GM12873 (cell line): Measurements from ENCODE around the gene OR7G2.

ENCODE experiments used
- CTCF ChIP-seq: IDR thresholded peaks from 2 replicates; pipeline ENCODE4 v1.5.1; 2012; ENCODE audit warnings: low read depth, mild to moderate bottlenecking, moderate library complexity, low read length, control low read depth; ENCODE audit not compliant: insufficient read depth; ENCODE audit errors: missing control alignments

OR7G2 gene

GRCh38 chr19:9126900-9127405 lies 19.7 kb upstream of the OR7G2 start, which contains the start of gene OR7G3:
Gene OR7G3, minus strand, starts transcription at chr19:9126950. Its CDS starts 0 bp downstream, at chr19:9126950.
- no peak for TF ChIP-seq CTCF

GRCh38 chr19:9116547-9116946 lies 9.3 kb upstream of the OR7G2 start:
- TF ChIP-seq CTCF: no peak

- TF ChIP-seq CTCF: no peak
Measured at GRCh38 chr19:9115307-9115813, 8.1 kb upstream of the OR7G2 start, which contains the start of gene OR7G1. Gene OR7G1, minus strand, starts transcription at chr19:9115763. Its CDS starts 0 bp downstream, at chr19:9115763.

GRCh38 chr19:9109959-9110358 lies 2.7 kb upstream of the OR7G2 start:
- no peak for TF ChIP-seq CTCF

- TF ChIP-seq CTCF: no peak
Measured at GRCh38 chr19:9086761-9087160, 20.5 kb downstream of the OR7G2 start, which contains the start of gene OR1M1. Gene OR1M1, plus strand, starts transcription at chr19:9087061. Its CDS starts 6,184 bp downstream, at chr19:9093245.

- no peak for TF ChIP-seq CTCF
Measured at GRCh38 chr19:9078651-9079050, 28.6 kb downstream of the OR7G2 start.

- TF ChIP-seq CTCF: no peak
Measured at GRCh38 chr19:9076901-9077300, 30.4 kb downstream of the OR7G2 start.
